ENCODE measurements around the gene TPP2.

The TPP2 gene

DNA sequence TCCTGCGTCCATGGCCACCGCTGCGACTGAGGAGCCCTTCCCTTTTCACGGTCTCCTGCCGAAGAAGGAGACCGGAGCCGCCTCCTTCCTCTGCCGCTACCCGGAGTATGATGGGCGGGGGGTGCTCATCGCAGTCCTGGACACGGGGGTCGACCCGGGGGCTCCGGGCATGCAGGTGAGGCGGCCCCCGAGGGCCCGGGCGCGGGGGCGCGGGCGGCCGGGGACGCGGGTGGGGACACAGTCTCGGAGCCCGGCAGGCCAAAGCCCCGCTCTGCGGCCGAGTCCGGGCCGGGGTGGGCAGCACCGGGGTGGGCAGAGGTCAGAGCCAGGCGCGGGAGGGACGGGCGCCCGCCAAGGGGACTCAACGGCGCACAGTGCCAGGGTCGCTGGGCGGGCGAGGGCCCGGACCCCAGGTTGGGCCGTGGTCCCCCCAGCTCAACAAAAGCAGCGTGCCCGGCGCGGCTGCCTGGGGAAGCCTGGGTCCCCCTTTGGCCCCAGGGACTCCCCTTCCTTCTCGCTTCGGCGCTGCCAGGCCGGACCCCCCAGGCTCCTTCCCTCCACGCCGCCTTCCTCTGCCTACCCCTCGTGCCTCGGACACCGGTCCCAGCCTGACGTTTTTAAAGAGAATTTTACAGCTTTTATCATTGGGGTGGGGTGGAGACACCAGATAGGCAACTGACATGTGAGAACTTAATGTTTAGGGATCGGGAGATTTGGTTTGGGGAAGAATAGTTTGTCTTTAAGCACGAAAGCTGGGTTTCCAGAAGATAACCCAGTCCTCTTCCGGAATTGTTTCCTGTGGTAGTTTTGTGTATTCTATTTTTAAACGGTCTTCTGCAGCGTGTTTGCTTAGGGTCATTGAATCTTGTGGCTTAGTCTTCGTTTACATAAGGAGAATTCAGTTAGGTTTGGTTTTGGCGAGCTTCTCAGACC lies 509 bp downstream of the TPP2 start:
- DNase-seq, result peak; percentile 22

DNA sequence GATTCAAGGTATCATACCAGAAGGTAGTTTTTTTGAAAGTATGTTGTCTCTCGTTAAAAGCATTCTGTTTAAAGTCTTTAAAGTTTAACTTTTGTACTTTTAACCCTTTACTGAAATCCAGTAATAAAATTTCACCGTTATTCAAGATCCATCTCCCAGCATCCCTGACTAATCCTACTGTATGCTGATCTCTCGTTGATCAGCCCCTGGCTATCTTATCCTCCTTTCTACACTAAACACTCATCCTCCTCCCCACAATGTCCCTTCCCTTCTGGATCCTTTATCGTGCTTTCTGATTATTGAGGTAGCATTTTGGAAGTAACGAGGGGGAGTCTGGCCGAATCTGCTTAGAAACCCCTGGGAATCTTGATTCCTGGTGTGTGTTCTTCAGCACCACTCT lies 1.3 kb downstream of the TPP2 start:
- DNase-seq, result no peak

GRCh38 chr13:102599426-102600012 lies 2.7 kb downstream of the TPP2 start:
- no peak for DNase-seq

DNA sequence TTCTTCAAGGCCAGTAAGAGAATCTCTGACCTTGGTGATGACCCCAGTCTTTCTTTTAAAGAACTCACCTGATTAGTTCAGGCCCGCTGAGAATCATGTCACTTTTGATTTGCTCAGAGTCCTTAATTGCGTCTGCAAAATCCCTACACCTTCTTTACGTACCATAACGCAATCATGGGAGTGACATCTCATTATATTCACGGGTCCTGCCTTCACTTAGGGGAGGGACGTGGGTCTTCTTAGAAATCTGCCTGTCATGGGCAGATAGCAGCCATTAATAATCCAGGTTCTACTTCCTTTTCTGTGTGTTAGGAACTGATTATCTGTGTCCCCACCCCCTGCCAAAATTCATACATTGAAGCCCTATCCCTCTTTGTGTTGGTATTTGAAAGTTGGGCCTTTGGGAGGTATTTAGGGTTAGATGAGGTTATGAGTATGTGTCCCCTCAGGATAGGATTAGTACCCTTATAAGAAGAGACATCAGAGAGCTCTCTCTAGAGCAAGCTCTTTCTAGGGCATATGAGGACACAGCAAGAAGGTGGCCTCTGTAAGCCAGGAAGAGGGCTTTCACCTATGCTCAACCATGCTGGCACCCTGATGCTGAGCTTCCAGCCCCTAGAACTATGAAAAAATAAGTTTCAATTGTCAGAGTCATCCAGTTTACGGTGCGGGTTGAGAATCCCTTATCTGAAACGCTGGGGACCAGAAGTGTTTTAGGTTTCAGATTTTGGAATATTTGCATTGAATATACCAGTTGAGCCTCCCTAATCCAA lies 9.9 kb downstream of the TPP2 start:
- DNase-seq, result no peak

GRCh38 chr13:102608974-102609373 lies 12.2 kb downstream of the TPP2 start:
- no peak for DNase-seq

- DNase-seq, result peak; percentile 18
Measured at GRCh38 chr13:102609696-102610095, 12.9 kb downstream of the TPP2 start.

DNA sequence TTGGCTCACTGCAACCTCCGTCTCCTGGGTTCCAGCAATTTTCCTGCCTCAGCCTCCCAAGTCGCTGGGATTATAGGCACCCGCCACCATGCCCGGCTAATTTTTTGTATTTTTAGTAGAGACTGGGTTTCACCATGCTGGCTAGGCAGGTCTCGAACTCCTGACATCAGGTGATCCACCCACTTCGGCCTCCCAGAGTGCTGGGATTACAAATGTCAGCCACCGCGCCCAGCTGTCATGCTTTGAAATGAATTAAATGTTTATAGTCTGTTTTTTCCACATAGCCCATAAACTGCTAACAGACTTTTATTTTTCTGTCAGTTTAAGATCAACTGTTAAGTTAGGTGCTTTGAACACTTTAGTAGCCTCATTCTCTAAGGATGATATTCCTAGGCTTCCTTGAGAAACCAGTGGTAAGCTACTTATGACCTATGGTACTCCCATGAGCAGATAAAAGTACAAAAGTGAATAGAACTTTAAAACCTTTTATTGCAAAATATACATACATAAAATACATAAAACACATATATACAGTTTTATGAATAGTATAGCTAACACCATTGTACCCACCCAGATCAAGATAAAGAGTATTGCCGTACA lies 13.6 kb downstream of the TPP2 start:
- no peak for DNase-seq

DNA sequence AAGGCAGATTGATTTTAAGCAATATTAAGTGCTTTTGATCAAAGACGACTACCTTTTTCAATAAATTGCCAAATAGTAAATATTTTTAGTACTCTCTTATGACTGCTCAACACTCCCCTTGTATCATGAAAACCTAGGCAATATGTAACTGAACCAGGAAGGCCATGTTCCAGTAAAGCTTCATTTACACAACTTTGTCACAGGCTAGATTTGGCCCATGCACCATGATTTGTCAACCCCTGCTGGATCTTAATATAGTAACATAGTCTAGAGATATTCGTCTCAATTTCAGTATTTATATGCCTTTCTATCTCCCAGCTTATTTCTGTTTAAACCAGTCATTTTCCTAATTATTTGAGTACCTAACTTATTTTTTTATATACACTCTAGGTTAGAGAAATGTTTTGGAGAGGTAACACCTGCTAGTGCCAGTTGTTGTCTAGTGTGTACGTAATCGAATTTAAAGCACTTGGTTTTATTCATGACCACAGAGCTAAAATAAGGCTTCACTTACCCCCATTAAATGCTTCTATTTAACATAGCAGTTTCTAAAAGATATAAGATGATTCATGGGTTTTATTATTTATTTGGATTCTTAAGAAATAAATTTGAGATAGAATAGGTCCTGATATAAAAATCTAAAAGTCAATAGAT lies 21.0 kb downstream of the TPP2 start:
- no peak for DNase-seq

DNA sequence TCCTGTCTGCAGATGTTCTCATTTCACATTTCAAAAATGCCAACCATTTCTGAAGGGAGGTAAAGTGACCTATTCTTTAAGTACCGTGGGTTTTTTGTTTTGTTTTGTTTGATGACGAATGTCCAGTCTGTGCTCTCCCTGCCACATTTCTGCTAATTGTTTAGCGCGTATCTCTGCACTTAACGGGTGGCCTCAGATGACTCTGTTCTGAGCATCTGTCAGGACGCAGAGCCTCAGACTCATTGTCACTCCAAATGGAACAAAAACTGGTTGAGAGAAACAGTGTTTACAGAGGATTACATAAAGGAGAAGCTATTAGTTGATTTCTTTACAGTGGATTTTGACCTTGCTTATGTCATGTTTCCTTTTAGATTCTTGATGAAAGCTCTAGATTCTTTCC lies 23.7 kb downstream of the TPP2 start:
- no peak for DNase-seq

- DNase-seq, result no peak
Measured at GRCh38 chr13:102626928-102627327, 30.1 kb downstream of the TPP2 start.

- no peak for DNase-seq
Measured at GRCh38 chr13:102628559-102628958, 31.8 kb downstream of the TPP2 start.

DNA sequence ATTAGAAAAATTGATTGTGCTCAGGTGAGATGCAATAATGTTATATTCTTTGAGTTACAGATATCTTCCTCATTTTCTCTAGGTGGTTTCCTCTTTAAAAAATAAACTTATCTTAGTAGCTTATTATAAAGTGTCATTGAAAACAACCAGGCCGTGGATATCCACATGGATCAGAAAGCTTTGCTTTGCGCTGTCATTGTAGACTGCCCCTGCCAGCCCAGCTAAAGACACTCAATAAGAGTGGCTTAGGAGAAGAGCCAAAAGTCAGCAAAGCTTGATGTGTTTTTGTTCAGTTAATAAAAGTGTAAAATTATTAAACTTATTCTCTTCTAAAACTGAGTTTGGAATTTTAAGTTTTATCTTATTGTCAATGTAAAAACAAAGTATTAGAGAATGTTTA lies 34.4 kb downstream of the TPP2 start:
- DNase-seq, result no peak

DNA sequence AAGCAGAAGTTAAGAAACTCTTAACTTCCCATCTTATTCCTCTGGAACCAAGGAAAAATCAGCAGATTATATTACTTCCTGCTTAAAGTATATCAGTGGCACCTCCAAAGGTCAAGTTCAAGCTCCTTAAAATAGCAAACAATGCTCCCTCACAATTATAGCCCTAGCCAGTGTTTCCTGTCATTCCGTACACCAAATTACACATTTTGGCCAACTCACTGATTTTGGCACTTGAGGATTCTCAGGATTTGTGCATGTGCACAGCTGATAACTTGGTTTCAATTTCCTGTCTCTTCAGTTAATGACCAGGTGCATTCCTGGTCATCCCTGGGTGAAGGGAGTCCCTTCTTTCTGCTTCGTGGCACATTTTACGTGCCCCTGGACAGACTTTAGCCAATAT lies 42.0 kb downstream of the TPP2 start:
- DNase-seq, result no peak

GRCh38 chr13:102642029-102642428 lies 45.2 kb downstream of the TPP2 start:
- DNase-seq, result no peak

DNA sequence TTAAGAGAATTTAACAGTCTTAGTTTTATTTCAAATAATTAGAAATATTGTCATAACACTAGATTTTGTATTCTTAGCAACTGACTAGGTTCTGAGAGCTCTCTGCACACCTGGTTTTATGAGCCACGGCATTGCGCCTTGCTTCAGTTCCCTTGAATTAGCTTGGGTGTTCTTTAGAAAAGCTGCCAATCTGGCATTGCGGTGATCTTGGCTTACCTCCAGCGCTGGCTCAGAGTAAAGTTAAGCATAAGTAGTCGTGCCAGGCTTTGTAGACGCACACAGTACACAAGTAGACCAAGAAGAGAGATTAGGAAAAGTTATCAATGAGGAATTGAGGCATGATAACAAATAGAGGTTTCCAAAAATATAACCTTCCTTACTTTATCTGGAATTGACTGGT lies 45.7 kb downstream of the TPP2 start:
- no peak for DNase-seq

- DNase-seq, result no peak
Measured at GRCh38 chr13:102643656-102644055, 46.9 kb downstream of the TPP2 start.

DNA sequence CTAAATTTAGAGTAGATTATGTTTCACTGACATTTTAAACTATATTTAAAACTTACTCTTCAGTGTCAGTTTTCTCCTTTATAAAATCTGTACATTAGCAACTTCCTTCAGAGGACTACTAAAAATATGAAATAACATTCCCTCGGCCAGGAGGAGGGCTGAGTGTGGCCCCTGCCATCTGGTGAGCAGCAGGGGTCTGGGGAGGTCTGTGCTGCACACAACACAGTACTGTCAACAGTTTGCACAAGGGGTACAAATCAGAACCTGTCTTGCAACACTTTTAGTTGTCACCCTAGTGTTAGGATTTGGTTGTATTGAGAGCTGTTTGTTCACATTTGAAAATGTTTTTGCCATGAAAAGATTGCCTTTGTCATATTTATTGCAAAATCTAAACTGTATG lies 48.9 kb downstream of the TPP2 start:
- no peak for DNase-seq

DNA sequence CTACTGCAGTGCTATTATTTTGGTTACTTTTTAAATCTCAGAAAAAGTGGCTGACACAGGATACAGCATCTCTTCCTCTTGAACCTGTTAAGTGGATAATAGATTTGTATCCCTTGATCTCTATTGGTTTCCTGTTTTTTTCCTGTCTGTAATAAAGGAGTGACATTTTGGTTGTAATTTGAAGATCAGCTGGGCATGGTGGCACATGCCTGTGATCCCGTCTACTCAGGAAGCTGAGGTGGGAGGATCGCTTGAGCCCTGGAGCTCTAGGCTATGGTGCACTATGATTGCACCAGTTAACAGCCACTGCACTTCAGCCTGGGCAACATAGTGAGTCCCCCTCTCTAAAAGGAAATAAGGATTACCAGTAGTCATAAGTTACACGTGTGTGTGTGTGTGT lies 51.3 kb downstream of the TPP2 start:
- DNase-seq, result no peak

GRCh38 chr13:102650444-102650843 lies 53.7 kb downstream of the TPP2 start:
- DNase-seq, result no peak

DNA sequence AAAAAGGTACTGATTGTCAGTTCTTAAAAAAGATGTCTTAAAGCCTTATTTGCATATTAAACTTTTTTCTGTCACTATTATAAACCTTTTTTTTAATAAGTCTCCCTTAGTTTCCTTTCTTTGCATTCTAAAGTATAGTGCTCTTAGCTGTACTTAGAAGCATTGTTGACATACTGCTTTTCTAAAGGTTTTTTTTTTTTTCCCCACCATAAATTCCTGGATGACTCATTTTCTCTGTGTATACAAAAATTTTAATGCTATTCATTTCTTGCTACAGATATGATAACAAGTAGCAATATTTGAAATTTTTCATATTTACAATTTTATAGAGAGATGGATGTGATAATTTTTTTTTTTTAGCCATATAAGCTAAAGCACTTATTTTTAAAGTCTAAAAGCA lies 54.6 kb downstream of the TPP2 start:
- DNase-seq, result no peak

DNA sequence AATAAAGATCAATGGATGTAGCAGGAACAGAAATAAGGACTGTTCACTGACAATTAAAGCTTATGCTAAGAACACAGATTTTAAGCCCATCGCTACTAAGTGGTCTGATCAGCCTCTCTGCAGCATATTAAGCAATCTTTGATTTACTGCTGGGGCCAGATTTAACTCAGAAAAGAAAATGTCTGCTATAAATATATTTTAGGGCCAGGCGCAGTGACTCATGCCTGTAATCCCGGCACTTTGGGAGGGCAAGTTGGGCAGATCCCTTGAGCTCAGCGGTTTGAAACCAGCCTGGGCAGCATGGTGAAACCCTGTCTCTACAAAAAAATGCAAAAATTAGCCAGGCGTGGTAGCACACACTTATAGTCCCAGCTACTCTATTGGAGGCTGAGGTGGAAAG lies 55.1 kb downstream of the TPP2 start:
- DNase-seq, result no peak

DNA sequence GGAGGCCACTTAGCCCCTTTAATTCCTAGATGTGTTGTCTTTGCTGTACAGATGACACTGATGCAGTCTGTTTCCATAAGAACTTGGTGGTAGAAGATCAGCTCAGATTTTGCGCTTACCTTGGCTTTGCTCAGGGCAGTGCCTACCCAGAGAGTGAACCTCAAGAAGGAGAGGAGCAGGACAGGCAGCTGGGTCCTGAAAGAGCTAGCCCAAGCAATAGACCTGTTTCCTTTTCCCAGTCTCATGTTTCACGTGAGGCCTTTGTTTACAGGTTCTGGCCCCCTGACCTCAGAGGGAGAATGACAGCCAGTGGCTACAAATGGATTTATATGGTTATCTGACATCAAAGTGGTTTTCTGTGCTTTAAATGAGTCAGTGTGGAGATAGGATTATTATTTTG lies 58.0 kb downstream of the TPP2 start:
- no peak for DNase-seq

GRCh38 chr13:102657630-102658029 lies 60.8 kb downstream of the TPP2 start:
- no peak for DNase-seq

Data from activated CD4-positive, alpha-beta T cell treated with anti-CD3 and anti-CD28 coated beads for 48 hours (primary cell).